PC-3 (cell line): ENCODE results near the gene POU2AF3. TPM values are rescaled to one million over a fixed set of nuclear protein-coding genes. Genes with fewer than 3 reads are reported as not detected.

Source experiments
- ATAC-seq: fragments of 200-7000 bp; cut with Tn5 transposase; 2 replicates; pipeline ENCODE4 v1.9.1; 2020; ENCODE audit warnings: mild to moderate bottlenecking, moderate library complexity
- BruUV-seq: library from RNA; stranded (reverse); fragments of 400-500 nt; replicated peaks from 2 replicates; lab custom pipeline; 2021; lab: Mats Ljungman, UMichigan
- CTCF ChIA-PET: fragments of 300-600 bp; sonication (Branson Sonifier 250); formaldehyde crosslinking; loops from one replicate; lab custom pipeline; 2022; ENCODE audit warnings: antibody characterized with exemption; lab: Charles Lee
- POLR2A ChIA-PET: fragments of 300-600 bp; sonication (Branson Sonifier 250); formaldehyde crosslinking; loops from one replicate; lab custom pipeline; 2022; ENCODE audit warnings: antibody characterized with exemption; ENCODE audit not compliant: unreplicated experiment; lab: Charles Lee
- DNase-seq: peaks from one replicate; pipeline ENCODE4 v3.0.0-alpha.2; 2015
- H2AFZ ChIP-seq: fragments of 300-600 bp; sonication (generic); 2 replicates; pipeline ENCODE4 v1.6.0; 2016; ENCODE audit warnings: antibody characterized with exemption, low read length
- H3F3A ChIP-seq: fragments of 300-600 bp; sonication (generic); one replicate; pipeline ENCODE4 v1.6.0; 2017; ENCODE audit warnings: antibody characterized with exemption, low read length, control low read depth, mild to moderate bottlenecking; ENCODE audit not compliant: unreplicated experiment
- H3K27ac ChIP-seq: fragments of 300-600 bp; sonication (generic); 2 replicates; pipeline ENCODE4 v1.5.1; 2016; ENCODE audit warnings: mild to moderate bottlenecking, low read length
- H3K27me3 ChIP-seq: fragments of 300-600 bp; sonication (generic); 2 replicates; pipeline ENCODE4 v1.6.1; 2016; ENCODE audit warnings: low read length, mixed read lengths
- H3K36me3 ChIP-seq: fragments of 300-600 bp; sonication (generic); 2 replicates; pipeline ENCODE4 v1.6.1; 2016; ENCODE audit warnings: low read depth, mixed run types, low read length, mixed read lengths
- H3K4me1 ChIP-seq: fragments of 300-600 bp; sonication (generic); 2 replicates; pipeline ENCODE4 v1.5.1; 2016; ENCODE audit warnings: low read length; ENCODE audit not compliant: insufficient read depth
- H3K4me2 ChIP-seq: fragments of 300-600 bp; sonication (generic); 2 replicates; pipeline ENCODE4 v1.6.0; 2016; ENCODE audit warnings: low read length
- H3K4me3 ChIP-seq: fragments of 300-600 bp; sonication (generic); 2 replicates; pipeline ENCODE4 v1.5.1; 2016; ENCODE audit warnings: mild to moderate bottlenecking, low read length, mixed read lengths
- H3K79me2 ChIP-seq: fragments of 300-600 bp; sonication (generic); 2 replicates; pipeline ENCODE4 v1.6.1; 2017; ENCODE audit warnings: low read length, mixed read lengths
- H3K9ac ChIP-seq: fragments of 300-600 bp; sonication (generic); 2 replicates; pipeline ENCODE4 v1.6.0; 2016; ENCODE audit warnings: mild to moderate bottlenecking, low read length
- H3K9me2 ChIP-seq: fragments of 300-600 bp; sonication (generic); replicated peaks from 2 replicates; pipeline ENCODE4 v1.6.1; 2016; ENCODE audit warnings: mixed run types, low read length, mixed read lengths
- H3K9me3 ChIP-seq: fragments of 300-600 bp; sonication (generic); 2 replicates; pipeline ENCODE4 v1.6.1; 2016; ENCODE audit warnings: low read length, mixed read lengths
- H4K20me1 ChIP-seq: fragments of 300-600 bp; sonication (generic); 2 replicates; pipeline ENCODE4 v1.6.1; 2016; ENCODE audit warnings: low read length, mixed read lengths
- CTCF ChIP-seq: fragments of 300-600 bp; sonication (generic); conservative IDR thresholded peaks from 2 replicates; pipeline ENCODE4 v1.5.1; 2017; ENCODE audit warnings: antibody characterized with exemption, low read depth, mild to moderate bottlenecking, low read length
- EZH2 ChIP-seq: fragments of 300-600 bp; sonication (generic); IDR thresholded peaks from one replicate; pipeline ENCODE4 v1.6.1; 2017; ENCODE audit warnings: antibody characterized with exemption, mild to moderate bottlenecking, low read length; ENCODE audit not compliant: unreplicated experiment
- EZH2phosphoT487 ChIP-seq: fragments of 300-600 bp; sonication (generic); IDR thresholded peaks from 2 replicates; pipeline ENCODE4 v1.6.1; 2018; ENCODE audit warnings: mild to moderate bottlenecking, antibody characterized with exemption, low read length, borderline replicate concordance
- intact Hi-C: fragments of 100-400 bp; cut with micrococcal nuclease; formaldehyde crosslinking; loops from 2 replicates; pipeline ENCODE4 v1.9.0; 2023
- total RNA-seq: library from RNA; depleted of rRNA; stranded (reverse); fragments of >200 nt; gene quantifications from 2 replicates; pipeline ENCODE4 v1.2.3, GENCODE V29; 2014

POU2AF3 gene
- total RNA-seq, 1 experiment from 2014 or later: not detected

- Histone ChIP-seq H3K4me1 (no peaks in the 10 kb centered on the region), H3K27me3 (peaks cover 52% of the 10 kb centered on the region), H3K27ac (no peak overlapping the region), H2AFZ (no peak overlapping the region), H4K20me1 (no peaks in the 10 kb centered on the region), H3F3A (no peaks in the 10 kb centered on the region), H3K4me3 (no peak overlapping the region), H3K79me2 (no peaks in the 10 kb centered on the region), H3K9me2 (no peaks in the 10 kb centered on the region), H3K9ac (no peak overlapping the region), H3K4me2 (no peak overlapping the region), H3K9me3 (no peaks in the 10 kb centered on the region), H3K36me3 (no peaks in the 10 kb centered on the region)
- TF ChIP-seq CTCF (no peak), EZH2phosphoT487 (no peak), EZH2 (no peak)
- ATAC-seq: no peak
- CTCF ChIA-PET: no interaction called here
- no peak for DNase-seq
- intact Hi-C loops: no loop called here
- POLR2A ChIA-PET: no interaction called here
- no TSS peak for BruUV-seq
Measured at GRCh38 chr11:111348147-111348546, 49.8 kb downstream of the POU2AF3 start.

- no peaks in the 10 kb centered on the region for H3K4me1 ChIP-seq
- H3K9me3 ChIP-seq: no peaks in the 10 kb centered on the region
- DNase-seq: no peak
- H3K9ac ChIP-seq: no peak overlapping the region
- no peak for ATAC-seq
- no peak overlapping the region for H3K4me3 ChIP-seq
- no peak overlapping the region for H3K4me2 ChIP-seq
- ChIA-PET POLR2A (no interaction called here), CTCF (no interaction called here)
- no peak overlapping the region for H2AFZ ChIP-seq
- no peaks in the 10 kb centered on the region for H3K36me3 ChIP-seq
- H3F3A ChIP-seq: no peaks in the 10 kb centered on the region
- no TSS peak for BruUV-seq
- H3K27me3 ChIP-seq: peaks cover 61% of the 10 kb centered on the region
- no peaks in the 10 kb centered on the region for H3K79me2 ChIP-seq
- intact Hi-C loops: no loop called here
- no peak overlapping the region for H3K27ac ChIP-seq
- no peak for TF ChIP-seq EZH2
- TF ChIP-seq CTCF: no peak
- TF ChIP-seq EZH2phosphoT487: no peak
- H3K9me2 ChIP-seq: no peaks in the 10 kb centered on the region
- H4K20me1 ChIP-seq: no peaks in the 10 kb centered on the region
Measured at GRCh38 chr11:111349191-111349695, 50.9 kb downstream of the POU2AF3 start.

- BruUV-seq: no TSS peak
- H3K9me2 ChIP-seq: no peaks in the 10 kb centered on the region
- CTCF ChIA-PET: no interaction called here
- intact Hi-C loops: no loop called here
- H3K9me3 ChIP-seq: no peaks in the 10 kb centered on the region
- H3K36me3 ChIP-seq: no peaks in the 10 kb centered on the region
- no peak overlapping the region for H3K4me2 ChIP-seq
- ATAC-seq (no peak), DNase-seq (no peak)
- no peaks in the 10 kb centered on the region for H3K79me2 ChIP-seq
- H3K27ac ChIP-seq: no peak overlapping the region
- no peaks in the 10 kb centered on the region for H4K20me1 ChIP-seq
- no peak for TF ChIP-seq CTCF
- TF ChIP-seq EZH2: no peak
- no peak for TF ChIP-seq EZH2phosphoT487
- H3K4me3 ChIP-seq: no peak overlapping the region
- H3K27me3 ChIP-seq: peaks cover 58% of the 10 kb centered on the region
- no peaks in the 10 kb centered on the region for H3F3A ChIP-seq
- H2AFZ ChIP-seq: no peak overlapping the region
- no peaks in the 10 kb centered on the region for H3K4me1 ChIP-seq
- H3K9ac ChIP-seq: no peak overlapping the region
- POLR2A ChIA-PET: no interaction called here
Measured at GRCh38 chr11:111350811-111351210, 52.5 kb downstream of the POU2AF3 start.
